VCaP (cell line): ENCODE data around the gene GOSR2.

Source experiments
- H3K27ac ChIP-seq: fragments of 450-650 bp; 2 replicates; pipeline ENCODE4 v1.5.1; 2017
- TF ChIP-seq, protein P1 (sequence below): fragments of 450-650 bp; conservative IDR thresholded peaks from 2 replicates; pipeline ENCODE4 v1.5.1; 2017; ENCODE audit warnings: mild to moderate bottlenecking, moderate library complexity

GOSR2 gene

DNA sequence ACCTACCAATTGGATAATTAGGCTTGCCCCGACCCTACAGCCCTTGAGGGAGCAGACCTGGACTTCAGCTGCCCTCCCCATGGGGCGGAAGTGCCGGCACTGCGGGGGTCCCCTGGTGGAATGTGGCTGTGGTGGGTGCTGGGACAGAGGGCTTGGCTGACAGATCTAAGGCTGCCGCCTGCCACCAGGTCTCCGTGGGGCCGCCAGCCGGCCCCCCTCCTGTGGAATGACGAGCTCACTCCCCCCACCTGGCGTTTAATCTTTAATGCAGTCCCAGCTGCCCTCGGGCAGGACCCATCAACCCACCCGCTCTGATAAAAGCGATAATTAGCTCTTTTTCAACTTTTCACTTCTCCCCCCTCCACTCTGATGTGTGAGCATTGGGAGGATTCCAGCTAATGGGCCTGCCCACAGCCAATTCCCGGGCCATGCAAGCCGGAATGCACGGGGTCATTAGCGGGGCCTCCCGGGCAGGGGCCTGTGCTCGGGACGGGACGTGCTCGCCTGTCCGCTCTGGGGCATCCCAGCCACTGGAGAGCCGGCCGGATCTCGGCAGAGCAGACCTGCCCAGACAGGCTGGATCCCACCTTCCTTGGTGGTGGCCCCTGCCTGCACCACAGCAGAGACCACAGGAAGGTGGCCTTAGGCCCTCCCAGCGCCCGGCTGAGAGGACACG is 28.3 kb upstream of the GOSR2 start:
- TF ChIP-seq, protein P1, sequence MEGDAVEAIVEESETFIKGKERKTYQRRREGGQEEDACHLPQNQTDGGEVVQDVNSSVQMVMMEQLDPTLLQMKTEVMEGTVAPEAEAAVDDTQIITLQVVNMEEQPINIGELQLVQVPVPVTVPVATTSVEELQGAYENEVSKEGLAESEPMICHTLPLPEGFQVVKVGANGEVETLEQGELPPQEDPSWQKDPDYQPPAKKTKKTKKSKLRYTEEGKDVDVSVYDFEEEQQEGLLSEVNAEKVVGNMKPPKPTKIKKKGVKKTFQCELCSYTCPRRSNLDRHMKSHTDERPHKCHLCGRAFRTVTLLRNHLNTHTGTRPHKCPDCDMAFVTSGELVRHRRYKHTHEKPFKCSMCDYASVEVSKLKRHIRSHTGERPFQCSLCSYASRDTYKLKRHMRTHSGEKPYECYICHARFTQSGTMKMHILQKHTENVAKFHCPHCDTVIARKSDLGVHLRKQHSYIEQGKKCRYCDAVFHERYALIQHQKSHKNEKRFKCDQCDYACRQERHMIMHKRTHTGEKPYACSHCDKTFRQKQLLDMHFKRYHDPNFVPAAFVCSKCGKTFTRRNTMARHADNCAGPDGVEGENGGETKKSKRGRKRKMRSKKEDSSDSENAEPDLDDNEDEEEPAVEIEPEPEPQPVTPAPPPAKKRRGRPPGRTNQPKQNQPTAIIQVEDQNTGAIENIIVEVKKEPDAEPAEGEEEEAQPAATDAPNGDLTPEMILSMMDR = no peak
- no peak overlapping the region for H3K27ac ChIP-seq

DNA sequence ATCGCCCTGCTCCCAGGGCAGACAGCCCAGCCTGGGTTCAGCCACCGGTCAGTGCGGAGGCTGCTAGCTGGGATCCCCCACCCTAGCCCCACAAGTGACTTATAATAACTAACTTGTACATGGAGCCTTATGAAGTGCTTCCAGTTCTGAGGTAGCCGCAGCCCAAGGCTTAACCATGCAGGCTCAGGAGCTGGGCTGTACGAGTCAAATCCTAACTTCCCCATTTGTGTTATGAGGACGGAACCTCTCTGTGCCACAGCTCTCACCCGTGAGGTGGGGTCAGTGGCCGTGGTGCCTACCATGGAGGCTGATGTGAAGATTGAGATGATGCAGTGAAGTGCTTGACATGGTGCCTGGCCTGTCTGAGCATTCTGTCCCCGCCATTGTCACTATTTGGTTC is 27.8 kb upstream of the GOSR2 start:
- TF ChIP-seq, protein P1 = no peak
- no peak overlapping the region for H3K27ac ChIP-seq

DNA sequence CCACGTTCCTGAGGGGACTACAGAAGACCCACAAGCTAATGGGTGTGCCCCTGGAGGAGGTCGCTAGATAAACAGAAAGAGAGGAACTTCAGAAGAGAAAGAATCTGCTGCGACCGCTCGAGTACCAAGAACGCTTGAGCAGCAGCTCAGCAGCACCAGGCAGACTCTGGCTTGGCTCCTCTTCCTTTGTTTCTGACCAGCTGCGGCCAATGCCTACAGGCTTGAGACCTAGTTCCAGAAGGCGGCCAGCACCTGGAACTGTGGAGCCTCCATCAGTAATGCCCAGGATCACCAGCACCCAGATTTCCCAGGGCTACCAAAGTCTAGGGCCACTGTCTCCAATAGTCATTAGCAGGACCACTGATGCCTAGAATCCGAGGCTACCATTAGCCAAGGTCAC is 26.0 kb upstream of the GOSR2 start:
- no peak overlapping the region for H3K27ac ChIP-seq
- TF ChIP-seq, protein P1 = no peak

DNA sequence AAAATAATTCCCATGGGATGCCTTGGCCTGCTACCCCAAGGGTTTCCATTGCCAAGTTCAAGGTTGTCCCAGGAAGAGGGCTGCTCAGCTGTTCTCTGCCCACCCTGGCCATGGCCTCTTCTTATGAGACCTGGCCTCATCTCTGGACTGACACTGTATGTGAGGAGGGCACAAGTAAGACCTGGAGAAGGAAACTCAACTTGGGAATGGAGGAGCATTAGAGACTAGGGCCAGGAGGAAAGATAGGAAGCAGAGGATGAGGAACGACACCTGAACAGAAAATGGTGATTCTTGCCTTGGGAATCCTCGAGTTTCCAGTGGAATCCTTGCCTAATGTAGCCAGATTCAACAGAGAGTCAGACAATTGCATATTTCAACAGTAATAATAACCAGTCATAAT is 24.6 kb upstream of the GOSR2 start:
- no peak overlapping the region for H3K27ac ChIP-seq
- TF ChIP-seq, protein P1 = no peak

DNA sequence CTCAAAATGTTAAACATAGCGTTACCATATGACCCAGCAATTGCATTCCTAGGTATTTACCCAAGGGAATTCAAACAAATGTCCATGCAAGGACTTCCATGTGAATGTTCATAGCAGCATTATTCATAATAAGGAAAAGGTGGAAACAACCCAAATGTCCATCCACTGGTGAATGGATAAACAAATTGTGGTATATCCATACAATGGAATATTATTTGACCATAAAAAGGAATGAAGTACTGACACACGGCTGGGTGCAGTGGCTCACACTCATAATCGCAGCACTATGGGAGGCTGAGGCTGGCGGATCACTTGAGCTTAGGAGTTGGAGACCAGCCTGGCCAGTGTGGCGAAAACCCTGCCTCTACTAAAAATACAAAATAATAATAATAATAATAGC is 24.1 kb upstream of the GOSR2 start:
- no peak overlapping the region for H3K27ac ChIP-seq
- TF ChIP-seq, protein P1 = no peak

DNA sequence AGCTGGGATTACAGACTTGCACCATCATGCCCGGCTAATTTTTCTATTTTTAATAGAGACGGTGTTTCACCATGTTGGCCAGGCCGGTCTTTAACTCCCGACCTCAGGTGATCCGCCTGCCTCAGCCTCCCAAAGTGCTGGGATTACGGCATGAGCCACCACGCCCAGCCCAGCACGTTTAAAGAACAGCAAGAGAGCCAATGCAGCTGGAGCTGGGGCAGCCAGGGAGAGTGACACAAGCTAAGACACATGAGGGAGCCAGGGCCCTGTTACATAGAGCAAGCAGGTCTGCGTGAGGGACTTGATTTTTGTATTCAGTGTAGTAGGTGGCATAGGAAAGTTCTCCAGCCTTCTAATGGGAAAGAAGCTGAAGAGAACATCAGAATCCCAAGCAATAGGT is 21.7 kb upstream of the GOSR2 start:
- H3K27ac ChIP-seq = no peak overlapping the region
- TF ChIP-seq, protein P1 = no peak

DNA sequence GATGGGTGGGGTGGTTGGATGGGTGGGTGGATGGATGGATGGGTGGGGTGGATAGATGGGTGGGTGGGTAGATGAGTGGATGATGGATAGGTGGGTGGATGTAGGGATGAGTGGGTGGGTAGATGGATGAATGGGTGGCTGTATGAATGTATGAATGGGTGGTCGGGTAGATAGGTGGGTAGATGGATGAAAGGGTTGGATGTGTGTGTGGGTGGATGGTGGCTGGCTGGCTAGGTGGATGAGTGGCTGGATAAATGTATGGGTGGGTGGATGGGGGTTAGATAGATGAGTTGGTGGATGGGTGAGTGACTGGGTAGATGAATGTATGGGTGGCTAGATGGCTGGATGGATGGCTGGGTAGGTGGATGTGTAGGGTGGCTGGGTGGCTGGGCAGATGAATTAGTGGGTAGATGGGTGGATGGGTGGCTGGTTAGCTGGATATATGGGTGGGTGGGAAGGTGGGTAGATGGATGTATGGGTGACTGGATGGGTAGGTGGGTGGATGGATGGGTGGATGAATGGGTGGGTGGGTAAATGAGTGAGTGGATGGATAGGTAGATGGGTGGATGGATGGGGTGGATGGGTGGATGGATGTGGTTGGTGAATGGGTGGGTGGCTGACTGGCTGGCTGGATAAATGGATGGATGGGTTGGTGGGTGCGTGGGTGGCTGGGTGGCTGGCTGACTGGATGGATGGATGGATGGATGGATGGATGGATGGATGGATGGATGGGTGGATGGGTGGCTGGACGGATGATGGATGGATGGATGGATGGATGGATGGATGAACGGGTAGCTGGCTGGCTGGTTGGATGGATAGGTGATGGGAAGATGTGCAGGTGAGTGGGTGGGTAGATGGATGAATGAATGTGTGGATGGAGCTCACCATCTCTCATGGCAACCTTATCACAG is 18.9 kb upstream of the GOSR2 start:
- no peak overlapping the region for H3K27ac ChIP-seq
- TF ChIP-seq, protein P1 = no peak
